Glomerular visceral epithelial cell (primary cell): ENCODE results near the gene CDYL2.
A peak's percentile ranks its signal among the peaks of the same experiment; 100 is the strongest.
"Not testable (repeated sequence)": the region's sequence is repeated elsewhere in the genome, so short reads cannot be mapped to it uniquely, and the experiment has no call there.

Experiments
- DNase-seq: peaks from one replicate; pipeline ENCODE4 v3.0.0-alpha.2; 2016; ENCODE audit errors: extremely low spot score

CDYL2 gene

GRCh38 chr16:80744856-80745255 lies 59.5 kb downstream of the CDYL2 start:
- DNase-seq: no peak

- DNase-seq: no peak
Observed at GRCh38 chr16:80743772-80744171, 60.6 kb downstream of the CDYL2 start.

GRCh38 chr16:80743273-80743672 lies 61.1 kb downstream of the CDYL2 start:
- no peak for DNase-seq

GRCh38 chr16:80742331-80742730 lies 62.1 kb downstream of the CDYL2 start:
- no peak for DNase-seq

GRCh38 chr16:80741724-80742123 lies 62.7 kb downstream of the CDYL2 start:
- DNase-seq: no peak

- DNase-seq: no peak
Observed at GRCh38 chr16:80739523-80739922, 64.9 kb downstream of the CDYL2 start.

- no peak for DNase-seq
Observed at GRCh38 chr16:80738521-80738920, 65.9 kb downstream of the CDYL2 start.

- DNase-seq: no peak
Observed at GRCh38 chr16:80735846-80736245, 68.6 kb downstream of the CDYL2 start.

- DNase-seq: no peak
Observed at GRCh38 chr16:80733407-80733806, 71.0 kb downstream of the CDYL2 start.

- DNase-seq: no peak
Observed at GRCh38 chr16:80731915-80732314, 72.5 kb downstream of the CDYL2 start.

- not testable (repeated sequence) for DNase-seq
Observed at GRCh38 chr16:80727066-80727763, 77.2 kb downstream of the CDYL2 start.

GRCh38 chr16:80725566-80726162 lies 78.7 kb downstream of the CDYL2 start:
- no peak for DNase-seq

GRCh38 chr16:80723981-80724380 lies 80.4 kb downstream of the CDYL2 start:
- DNase-seq: no peak

- no peak for DNase-seq
Observed at GRCh38 chr16:80723091-80723490, 81.3 kb downstream of the CDYL2 start.

- no peak for DNase-seq
Observed at GRCh38 chr16:80720804-80721371, 83.5 kb downstream of the CDYL2 start.

GRCh38 chr16:80719573-80719972 lies 84.8 kb downstream of the CDYL2 start:
- DNase-seq: no peak

GRCh38 chr16:80718480-80719220 lies 85.7 kb downstream of the CDYL2 start:
- DNase-seq: peak; percentile 36

GRCh38 chr16:80717611-80718010 lies 86.8 kb downstream of the CDYL2 start:
- no peak for DNase-seq

- no peak for DNase-seq
Observed at GRCh38 chr16:80716564-80717139, 87.7 kb downstream of the CDYL2 start.

GRCh38 chr16:80711406-80711805 lies 93.0 kb downstream of the CDYL2 start:
- DNase-seq: no peak

GRCh38 chr16:80710918-80711317 lies 93.5 kb downstream of the CDYL2 start:
- DNase-seq: no peak

- no peak for DNase-seq
Observed at GRCh38 chr16:80708823-80709222, 95.6 kb downstream of the CDYL2 start.
